Trophoblast cell (in vitro differentiated cells and primary cell): ENCODE results near the gene FAM131C.

Experiments
- DNase-seq, 2 donors: peaks; one replicate each; pipeline ENCODE4 v3.0.0-alpha.2; 2016
- H2AFZ ChIP-seq: 2 replicates; pipeline ENCODE4 v1.6.1; 2013; ENCODE audit warnings: low read length, moderate library complexity, mild to moderate bottlenecking; ENCODE audit not compliant: insufficient read depth, poor library complexity
- H2AK5ac ChIP-seq: 2 replicates; pipeline ENCODE4 v1.6.1; 2013; ENCODE audit warnings: mild to moderate bottlenecking, low read length
- H2BK120ac ChIP-seq: 2 replicates; pipeline ENCODE4 v1.6.1; 2013; ENCODE audit warnings: low read length, mild to moderate bottlenecking, moderate library complexity; ENCODE audit not compliant: insufficient read depth, poor library complexity
- H2BK12ac ChIP-seq: 2 replicates; pipeline ENCODE4 v1.6.1; 2013; ENCODE audit warnings: mild to moderate bottlenecking, low read length, moderate library complexity
- H2BK5ac ChIP-seq: 2 replicates; pipeline ENCODE4 v1.6.1; 2013; ENCODE audit warnings: low read length, low read depth, moderate library complexity, mild to moderate bottlenecking; ENCODE audit not compliant: poor library complexity
- H3K14ac ChIP-seq: 2 replicates; pipeline ENCODE4 v1.6.1; 2013; ENCODE audit warnings: mild to moderate bottlenecking, low read length
- H3K18ac ChIP-seq: 2 replicates; pipeline ENCODE4 v1.6.1; 2013; ENCODE audit warnings: mild to moderate bottlenecking, low read length
- H3K23ac ChIP-seq: 2 replicates; pipeline ENCODE4 v1.6.1; 2013; ENCODE audit warnings: low read length
- H3K27ac ChIP-seq: 2 replicates; pipeline ENCODE4 v1.5.1; 2013; ENCODE audit warnings: low read depth, mild to moderate bottlenecking, inconsistent platforms, low read length, moderate library complexity
- H3K27me3 ChIP-seq: 2 replicates; pipeline ENCODE4 v1.6.1; 2013; ENCODE audit warnings: inconsistent platforms, mild to moderate bottlenecking, low read length, moderate library complexity; ENCODE audit not compliant: insufficient read depth
- H3K36me3 ChIP-seq, 2 experiments: 1 replicate in 1 of 2; 2 replicates in 1 of 2; pipeline ENCODE4 v1.6.1; 2013; ENCODE audit warnings: low read length in 2 of 2, mild to moderate bottlenecking in 2 of 2, moderate library complexity in 1 of 2; ENCODE audit not compliant: insufficient read depth in 2 of 2, control insufficient read depth in 1 of 2
- H3K4ac ChIP-seq: 2 replicates; pipeline ENCODE4 v1.6.1; 2013; ENCODE audit warnings: low read depth, mild to moderate bottlenecking, low read length, moderate library complexity
- H3K4me1 ChIP-seq, 2 experiments: 1 replicate in 1 of 2; 2 replicates in 1 of 2; pipeline ENCODE4 v1.6.1; 2013; ENCODE audit warnings: low read length in 2 of 2, mild to moderate bottlenecking in 2 of 2, moderate library complexity in 1 of 2; ENCODE audit not compliant: insufficient read depth in 2 of 2, control insufficient read depth in 1 of 2
- H3K4me2 ChIP-seq: 2 replicates; pipeline ENCODE4 v1.6.1; 2013; ENCODE audit warnings: inconsistent platforms, mild to moderate bottlenecking, low read length, moderate library complexity
- H3K4me3 ChIP-seq: 2 replicates; pipeline ENCODE4 v1.5.1; 2013; ENCODE audit warnings: mild to moderate bottlenecking, low read depth, low read length, inconsistent platforms
- H3K79me1 ChIP-seq: one replicate; pipeline ENCODE4 v1.6.1; 2013; ENCODE audit warnings: low read length
- H3K79me2 ChIP-seq: 2 replicates; pipeline ENCODE4 v1.6.1; 2013; ENCODE audit warnings: low read length, mild to moderate bottlenecking; ENCODE audit not compliant: control insufficient read depth, insufficient read depth, poor library complexity
- H3K9ac ChIP-seq: 2 replicates; pipeline ENCODE4 v1.6.1; 2013; ENCODE audit warnings: mild to moderate bottlenecking, low read length
- H3K9me3 ChIP-seq: 2 replicates; pipeline ENCODE4 v1.6.1; 2013; ENCODE audit warnings: low read depth, mild to moderate bottlenecking, control low read depth, inconsistent platforms, low read length; ENCODE audit not compliant: insufficient read depth
- H4K12ac ChIP-seq: 2 replicates; pipeline ENCODE4 v1.6.1; 2013; ENCODE audit warnings: low read depth, mild to moderate bottlenecking, low read length, moderate library complexity
- H4K8ac ChIP-seq: 2 replicates; pipeline ENCODE4 v1.6.1; 2013; ENCODE audit warnings: low read depth, mild to moderate bottlenecking, low read length, moderate library complexity
- H4K91ac ChIP-seq: one replicate; pipeline ENCODE4 v1.6.1; 2013; ENCODE audit warnings: low read depth, mild to moderate bottlenecking, low read length, moderate library complexity
- WGBS: extraction: QIAGEN DNeasy Blood & Tissue Kit; methylation state at CpG from one replicate; pipeline ENCODE4 v1.1.7; 2013; ENCODE audit warnings: missing lambda C conversion rate; ENCODE audit not compliant: insufficient read length, insufficient coverage; ENCODE audit errors: extremely low coverage; 5-methylcytosine and 5-hydroxymethylcytosine counted together

Gene FAM131C

DNA sequence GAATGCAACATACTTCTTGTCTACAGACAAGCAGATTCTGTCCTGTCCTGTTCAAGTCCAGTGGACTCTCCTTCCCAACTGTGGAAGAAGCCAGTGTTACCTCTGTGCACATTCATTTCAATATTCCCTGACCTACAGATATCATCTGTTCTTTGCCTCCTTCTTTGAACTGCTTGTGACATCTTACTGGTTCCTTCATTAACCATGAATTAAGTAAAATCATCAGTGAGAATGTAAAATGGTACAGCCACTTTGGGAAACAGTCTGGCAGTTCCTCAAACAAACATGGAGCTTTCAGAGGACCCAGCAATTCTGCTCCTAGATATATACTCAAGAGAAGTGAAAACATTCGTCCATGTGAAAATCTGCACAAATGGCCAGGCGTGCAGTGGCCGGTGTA lies 62.6 kb downstream of the FAM131C start:
- Histone ChIP-seq H3K4me2 (no peak overlapping the region), H2BK120ac (no peak overlapping the region), H2AK5ac (no peak overlapping the region), H3K4me3 (no peak overlapping the region), H3K18ac (no peak overlapping the region), H3K23ac (no peak overlapping the region), H3K4ac (no peak overlapping the region), H3K27ac (no peak overlapping the region), H3K9me3 (peaks cover 4% of the 10 kb centered on the region), H2BK12ac (no peak overlapping the region), H3K14ac (no peak overlapping the region), H4K12ac (no peak overlapping the region), H4K91ac (no peak overlapping the region), H3K9ac (no peak overlapping the region), H3K79me2 (no peaks in the 10 kb centered on the region), H3K4me1 (peaks cover 10 to 18% of the 10 kb centered on the region in 2 experiments), H4K8ac (no peak overlapping the region), H2AFZ (no peak overlapping the region), H2BK5ac (no peak overlapping the region), H3K79me1 (peaks cover 6% of the 10 kb centered on the region), H3K36me3 (no peaks in the 10 kb centered on the region), H3K27me3 (no peaks in the 10 kb centered on the region)
- WGBS = no CpG with 5 or more reads among the region's 3 CpGs
- no peak for DNase-seq

DNA sequence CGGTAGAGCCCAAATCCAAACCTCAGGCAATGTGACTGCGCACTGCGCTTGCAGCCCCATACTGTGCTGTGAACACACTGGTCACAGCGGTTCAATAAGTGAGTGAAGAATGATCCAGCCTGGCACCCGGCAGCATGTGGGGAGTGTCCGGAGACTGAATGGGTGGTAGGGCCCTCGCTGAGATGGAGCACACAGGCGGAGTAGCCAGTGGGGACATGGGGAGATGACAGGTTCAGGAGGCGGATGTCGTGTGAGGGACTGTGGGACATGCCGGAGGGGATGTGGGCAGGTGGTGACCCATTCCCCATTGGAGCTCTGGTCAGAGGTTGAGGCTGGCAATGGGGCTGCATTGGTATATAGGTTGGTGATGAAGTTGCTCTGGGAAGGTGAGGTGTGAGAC lies 63.8 kb downstream of the FAM131C start:
- H3K4me1 ChIP-seq = peaks cover 10 to 18% of the 10 kb centered on the region in 2 experiments
- no peak overlapping the region for H4K91ac ChIP-seq
- peaks cover 4% of the 10 kb centered on the region for H3K9me3 ChIP-seq
- no peak overlapping the region for H2BK5ac ChIP-seq
- H3K18ac ChIP-seq = no peak overlapping the region
- peak overlapping the region; percentile 31 for H3K4me3 ChIP-seq
- peaks cover 6% of the 10 kb centered on the region for H3K79me1 ChIP-seq
- WGBS = no CpG with 5 or more reads among the region's 11 CpGs
- H2BK12ac ChIP-seq = no peak overlapping the region
- H4K12ac ChIP-seq = no peak overlapping the region
- H3K27me3 ChIP-seq = no peaks in the 10 kb centered on the region
- H3K27ac ChIP-seq = no peak overlapping the region
- no peak for DNase-seq
- no peak overlapping the region for H2AFZ ChIP-seq
- H2BK120ac ChIP-seq = no peak overlapping the region
- no peaks in the 10 kb centered on the region for H3K79me2 ChIP-seq
- H3K4me2 ChIP-seq = no peak overlapping the region
- H4K8ac ChIP-seq = no peak overlapping the region
- H3K9ac ChIP-seq = peak overlapping the region; percentile 38
- H2AK5ac ChIP-seq = no peak overlapping the region
- no peak overlapping the region for H3K14ac ChIP-seq
- no peaks in the 10 kb centered on the region for H3K36me3 ChIP-seq
- no peak overlapping the region for H3K4ac ChIP-seq
- no peak overlapping the region for H3K23ac ChIP-seq

DNA sequence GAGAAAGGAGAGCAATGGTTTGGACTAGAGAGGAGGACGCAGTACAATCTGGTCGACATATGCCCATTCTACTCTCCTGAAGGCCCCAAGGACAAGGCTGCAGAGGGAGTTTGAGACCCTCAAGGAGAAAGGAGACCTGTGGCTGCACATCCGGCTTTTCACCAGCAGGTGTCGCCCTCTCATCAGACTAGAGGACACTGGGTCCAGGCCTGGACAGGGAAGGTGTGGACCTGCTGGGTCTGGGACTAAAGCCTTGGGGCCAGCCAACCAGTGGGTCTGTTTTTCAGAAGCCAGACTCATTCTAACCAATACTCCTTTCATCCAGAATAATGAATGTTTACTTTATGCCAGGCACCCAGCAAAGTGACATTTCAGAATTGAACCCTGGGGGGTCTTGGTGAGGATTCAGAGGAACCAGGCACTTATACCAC lies 64.4 kb downstream of the FAM131C start:
- H3K4me2 ChIP-seq = no peak overlapping the region
- no peak overlapping the region for H2BK5ac ChIP-seq
- H4K91ac ChIP-seq = no peak overlapping the region
- no peak overlapping the region for H3K23ac ChIP-seq
- no peak overlapping the region for H2BK12ac ChIP-seq
- peaks cover 10 to 13% of the 10 kb centered on the region in 2 experiments for H3K4me1 ChIP-seq
- H3K79me2 ChIP-seq = no peaks in the 10 kb centered on the region
- H4K8ac ChIP-seq = no peak overlapping the region
- no CpG with 5 or more reads among the region's 4 CpGs for WGBS
- no peaks in the 10 kb centered on the region for H3K36me3 ChIP-seq
- no peak overlapping the region for H3K18ac ChIP-seq
- peaks cover 6% of the 10 kb centered on the region for H3K79me1 ChIP-seq
- no peak overlapping the region for H3K9ac ChIP-seq
- H3K4ac ChIP-seq = no peak overlapping the region
- no peak overlapping the region for H2BK120ac ChIP-seq
- H3K9me3 ChIP-seq = peaks cover 4% of the 10 kb centered on the region
- no peak overlapping the region for H3K4me3 ChIP-seq
- no peak overlapping the region for H2AK5ac ChIP-seq
- DNase-seq = peak; percentile 64 to 90
- H2AFZ ChIP-seq = no peak overlapping the region
- H3K27me3 ChIP-seq = no peaks in the 10 kb centered on the region
- H4K12ac ChIP-seq = no peak overlapping the region
- no peak overlapping the region for H3K27ac ChIP-seq
- no peak overlapping the region for H3K14ac ChIP-seq
